IPS-11a (cell line): ENCODE measurements around the gene MRPL27.

Experiments used
- H3K4me3 ChIP-seq: one replicate; pipeline ENCODE4 v1.5.1; 2013; ENCODE audit warnings: low read depth, low read length, control low read depth

MRPL27 gene

DNA sequence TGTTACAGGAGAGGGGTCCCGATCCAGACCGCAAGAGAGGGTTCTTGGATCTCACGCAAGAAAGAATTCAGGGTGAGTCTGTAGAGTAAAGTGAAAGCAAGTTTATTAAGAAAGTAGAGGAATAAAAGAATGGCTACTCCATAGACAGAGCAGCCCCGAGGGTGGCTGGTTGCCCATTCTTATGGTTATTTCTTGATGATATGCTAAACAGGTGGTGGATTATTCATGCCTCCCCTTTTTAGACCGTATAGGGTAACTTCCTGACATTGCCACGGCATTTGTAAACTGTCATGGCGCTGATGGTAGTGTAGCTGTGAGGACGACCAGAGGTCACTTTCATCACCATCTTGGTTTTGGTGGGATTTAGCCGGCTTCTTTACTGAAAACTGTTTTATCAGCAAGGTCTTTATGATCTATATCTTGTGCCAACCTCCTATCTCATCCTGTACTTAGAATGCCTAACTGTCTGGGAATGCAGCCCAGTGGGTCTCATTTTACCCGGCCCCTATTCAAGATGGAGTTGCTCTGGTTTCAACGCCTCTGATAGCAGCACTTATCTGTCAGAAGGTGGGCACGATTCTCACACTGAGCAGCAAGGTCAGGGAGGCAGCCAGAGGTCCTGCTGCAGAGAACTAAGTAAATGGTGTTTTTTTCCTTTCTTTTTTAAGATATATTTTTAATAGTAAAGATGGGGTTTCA lies 53.5 kb downstream of the MRPL27 start:
- H3K4me3 ChIP-seq, result no peak overlapping the region

DNA sequence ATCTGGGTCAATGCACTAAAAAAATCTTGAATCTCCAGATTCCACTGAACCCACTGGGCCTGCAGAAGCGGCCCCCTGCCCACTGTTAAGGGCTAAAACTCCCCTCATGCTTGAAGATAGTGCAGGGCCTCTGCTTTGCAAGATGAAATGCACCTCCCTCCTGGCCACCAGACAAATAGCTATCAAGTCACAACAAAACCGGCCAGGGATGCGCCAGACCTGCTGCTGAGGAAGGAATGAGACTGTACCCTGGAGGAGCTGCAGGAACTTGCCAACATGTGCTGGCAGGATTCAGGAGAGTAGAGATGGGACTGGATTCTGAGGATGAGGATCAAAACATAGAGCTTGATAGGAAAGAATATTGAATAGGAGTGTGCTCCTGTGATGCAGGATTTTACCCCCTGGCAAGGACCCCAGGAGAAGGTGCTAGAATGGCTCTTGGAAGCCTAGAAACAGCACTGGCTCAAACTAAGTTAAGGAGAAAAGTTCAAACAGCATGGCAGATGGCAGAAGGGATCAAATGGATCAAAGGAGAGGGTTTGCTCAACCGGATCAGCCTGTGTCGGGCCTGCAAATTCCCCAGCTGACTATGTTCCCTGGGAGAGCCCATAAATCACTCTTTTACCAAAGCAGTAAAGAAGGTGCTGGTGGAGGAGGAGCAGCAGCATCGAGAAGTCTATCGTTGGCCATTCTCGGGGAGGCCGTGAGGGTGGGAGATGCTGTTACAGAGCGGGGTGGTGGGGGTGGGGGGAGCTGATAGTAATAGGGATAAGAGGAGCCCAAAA lies 54.3 kb downstream of the MRPL27 start:
- H3K4me3 ChIP-seq, result no peak overlapping the region
